GM19324 (cell line): ENCODE results near the gene FBXW7.

Experiments used
- ATAC-seq: cut with Tn5 transposase; IDR thresholded peaks from one replicate; pipeline ENCODE4 v1.9.1; 2021; ENCODE audit warnings: mild to moderate bottlenecking, moderate library complexity; ENCODE audit not compliant: unreplicated experiment, low FRiP score

The FBXW7 gene

GRCh38 chr4:152478461-152479237, 57.2 kb downstream of the FBXW7 start:
- ATAC-seq: no peak

DNA sequence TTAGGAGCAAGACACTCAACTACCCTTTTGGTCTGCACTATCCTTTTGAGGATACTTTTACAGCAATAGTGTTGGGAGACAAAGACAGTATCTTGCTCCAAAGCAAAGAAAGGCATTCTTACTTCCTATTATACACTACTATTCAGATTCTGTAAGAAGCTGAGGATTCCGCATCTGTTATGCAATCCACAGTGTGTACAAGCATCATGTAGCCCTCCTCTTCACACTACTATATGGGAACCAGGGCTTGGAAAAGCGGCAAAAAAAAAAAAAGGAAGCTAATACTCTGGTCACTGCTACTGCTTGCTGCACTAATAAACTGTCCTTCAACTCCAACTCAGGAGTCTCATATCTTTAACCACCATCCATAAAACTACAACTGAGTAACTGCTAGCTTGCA, 59.1 kb downstream of the FBXW7 start:
- ATAC-seq: no peak

GRCh38 chr4:152471251-152471792, 64.6 kb downstream of the FBXW7 start:
- no peak for ATAC-seq

GRCh38 chr4:152468408-152468807, 67.5 kb downstream of the FBXW7 start:
- ATAC-seq: no peak

DNA sequence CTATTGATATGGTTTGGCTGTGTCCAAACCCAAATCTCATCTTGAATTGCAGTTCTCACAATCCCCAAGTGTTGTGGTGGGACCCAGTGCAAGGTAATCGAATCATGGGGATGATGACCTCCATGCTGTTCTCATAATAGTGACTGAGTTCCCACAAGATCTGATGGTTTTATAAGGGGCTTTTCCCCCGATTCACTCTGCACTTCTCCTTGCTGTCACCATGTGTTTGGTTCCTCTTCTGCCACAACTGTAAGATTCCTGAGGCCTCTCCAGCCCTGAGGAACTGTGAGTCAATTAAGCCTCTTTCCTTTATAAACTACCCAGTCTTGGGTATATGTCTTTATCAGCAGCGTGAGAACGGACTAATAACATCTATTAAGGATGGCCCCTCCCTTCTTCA, 68.8 kb downstream of the FBXW7 start:
- ATAC-seq: no peak

DNA sequence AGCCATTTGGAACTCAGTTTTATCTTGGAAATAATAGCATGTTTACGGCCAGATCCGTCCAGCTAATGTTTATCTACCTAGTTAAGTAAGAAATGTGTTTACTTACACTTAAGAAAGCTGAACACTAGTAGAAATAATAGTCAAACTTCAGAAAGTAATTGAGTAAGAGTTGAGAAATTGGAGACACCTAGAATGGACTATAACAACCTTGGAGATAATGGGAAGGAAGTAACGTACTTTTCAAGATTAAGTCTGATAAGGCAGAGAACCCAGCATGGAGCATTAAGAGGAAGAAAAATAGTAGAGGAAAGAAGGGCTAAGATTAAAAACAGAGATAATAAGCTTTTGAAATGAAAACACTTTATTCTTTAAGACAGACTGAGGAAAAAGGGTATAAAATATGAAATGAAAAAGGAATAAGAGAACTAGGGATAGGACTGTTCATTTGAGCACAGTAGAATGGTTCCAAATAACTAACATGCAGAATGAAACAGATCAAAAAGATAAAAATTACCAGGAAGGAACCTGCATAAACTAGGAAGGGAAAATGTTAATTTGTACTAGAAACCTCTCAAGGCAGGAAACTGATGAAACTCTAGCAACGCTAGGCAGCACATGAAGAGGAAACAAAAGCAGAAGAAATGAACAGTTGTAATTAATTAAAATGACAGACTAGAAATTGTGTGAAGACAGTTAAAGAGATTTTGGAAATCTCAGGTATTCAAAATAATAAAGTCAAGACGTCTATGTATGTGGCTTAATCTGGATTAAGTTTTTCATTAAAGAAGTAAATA, 71.7 kb downstream of the FBXW7 start:
- no peak for ATAC-seq

DNA sequence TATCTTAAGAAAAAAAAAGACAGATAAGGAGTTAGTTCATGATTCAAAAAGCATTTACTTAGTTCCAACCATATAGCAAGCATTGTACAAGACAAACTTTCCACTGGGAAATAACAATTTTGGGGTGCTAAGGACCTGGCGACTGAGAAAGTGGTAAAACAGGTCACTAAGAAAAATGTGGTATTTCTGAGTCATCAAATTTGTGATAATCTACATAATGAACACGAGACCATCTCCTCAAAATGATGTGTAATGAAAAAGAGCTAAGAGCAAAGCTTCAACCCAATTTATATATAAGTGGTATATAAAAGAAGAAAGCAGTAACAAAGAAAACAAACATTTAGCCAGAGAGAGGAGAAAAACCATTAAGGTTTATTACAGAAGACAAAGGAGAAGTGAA, 72.3 kb downstream of the FBXW7 start:
- no peak for ATAC-seq

DNA sequence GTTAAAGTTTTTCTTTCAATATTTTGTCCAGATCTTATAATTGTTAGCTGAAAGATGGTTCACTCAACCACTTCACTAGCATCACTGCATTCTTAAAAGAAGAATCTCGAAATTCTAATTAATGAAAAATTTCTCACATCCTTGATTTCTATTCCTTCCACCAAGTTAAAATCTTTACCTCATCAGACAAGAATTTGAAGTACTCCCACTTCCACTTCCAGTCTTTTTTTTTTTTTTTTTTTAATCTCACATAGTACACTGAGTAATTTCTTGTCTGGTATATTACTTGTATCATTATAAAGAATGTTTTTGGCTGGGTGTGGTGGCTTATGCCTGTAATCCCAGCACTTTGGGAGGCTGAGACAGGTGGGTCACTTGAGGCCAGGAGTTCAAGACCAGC, 73.2 kb downstream of the FBXW7 start:
- ATAC-seq: no peak

GRCh38 chr4:152462047-152462446, 73.8 kb downstream of the FBXW7 start:
- ATAC-seq: peak; percentile 65

DNA sequence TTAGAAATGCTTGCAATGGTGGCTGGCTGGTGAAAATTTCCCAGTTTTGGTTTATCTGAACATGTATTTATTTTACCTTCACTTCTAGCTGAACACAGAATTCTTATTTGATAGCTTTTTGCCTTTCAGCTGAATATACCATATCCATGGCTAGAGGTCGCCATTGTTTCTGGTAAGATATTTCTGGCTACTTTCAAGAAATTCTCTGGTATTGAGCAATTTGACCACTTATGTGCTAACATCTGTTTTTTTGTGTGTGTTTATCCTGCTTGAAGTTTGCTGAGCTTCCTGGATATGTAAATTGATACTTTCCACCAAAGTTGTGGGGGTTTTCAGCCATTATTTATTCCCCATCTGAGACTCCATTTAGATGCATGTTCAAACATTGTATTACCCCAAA, 75.4 kb downstream of the FBXW7 start:
- no peak for ATAC-seq

DNA sequence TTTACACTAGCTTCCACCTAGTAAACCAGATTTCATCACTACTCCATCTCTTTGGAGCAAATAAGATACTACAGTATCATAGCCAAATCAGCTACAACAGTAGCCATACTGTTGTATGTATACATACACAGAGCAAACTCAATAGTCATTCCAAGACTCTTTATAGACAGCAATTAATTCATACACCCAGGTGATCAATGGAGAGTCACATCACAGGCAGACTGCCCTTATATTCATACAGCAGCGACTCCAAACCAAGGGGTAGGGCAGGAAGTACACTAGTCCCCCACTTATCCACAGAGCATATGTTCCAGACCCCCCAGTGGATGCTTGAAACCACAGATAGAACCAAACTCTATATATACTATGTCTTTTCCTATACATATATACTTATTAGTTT, 76.6 kb downstream of the FBXW7 start:
- ATAC-seq: no peak

DNA sequence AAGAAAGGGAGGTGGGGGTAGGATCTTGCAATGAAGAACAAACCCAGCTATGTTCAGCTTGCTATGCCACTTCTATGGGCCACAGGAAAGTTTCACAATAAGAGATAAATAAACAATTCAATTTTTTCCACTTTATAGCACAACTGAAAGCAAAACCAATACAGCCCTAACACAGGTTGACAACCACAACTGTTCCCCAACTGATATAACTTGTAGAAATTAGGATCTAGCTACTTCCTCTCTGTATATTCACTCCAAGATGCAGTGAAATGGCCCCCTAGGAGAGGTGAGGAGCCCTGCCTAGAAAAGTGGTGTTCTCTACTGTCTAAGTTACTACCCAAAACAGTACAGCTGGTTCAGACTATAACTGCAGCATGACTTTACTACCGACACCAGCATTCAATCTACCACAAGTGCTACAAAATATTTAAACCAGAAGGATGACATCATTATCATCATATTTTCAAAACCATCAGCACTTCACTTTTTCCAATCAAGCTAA, 77.0 kb downstream of the FBXW7 start:
- ATAC-seq: no peak

DNA sequence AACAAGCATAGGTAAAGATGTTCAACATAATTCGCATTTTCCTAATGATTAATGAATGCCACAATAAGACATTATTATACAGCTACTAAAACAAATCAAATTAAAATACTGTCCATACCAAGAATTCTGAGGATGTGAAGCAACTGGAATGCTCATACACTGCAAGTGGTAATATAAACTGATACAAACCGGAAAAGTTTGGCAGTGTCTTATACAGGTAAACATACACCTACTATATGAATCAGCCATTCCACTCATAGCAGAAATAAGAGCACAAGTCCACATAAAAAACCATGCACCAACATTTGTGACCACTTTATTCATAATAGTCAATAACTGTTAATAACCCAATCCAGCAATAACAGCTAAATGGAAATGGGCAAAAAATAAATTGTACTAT, 79.3 kb downstream of the FBXW7 start:
- ATAC-seq: no peak

- ATAC-seq: no peak
These were observed 80.6 kb downstream of the FBXW7 start for GRCh38 chr4:152455311-152455710.

GRCh38 chr4:152454398-152455011, 81.4 kb downstream of the FBXW7 start:
- no peak for ATAC-seq

GRCh38 chr4:152451496-152451895, 84.4 kb downstream of the FBXW7 start:
- ATAC-seq: no peak

DNA sequence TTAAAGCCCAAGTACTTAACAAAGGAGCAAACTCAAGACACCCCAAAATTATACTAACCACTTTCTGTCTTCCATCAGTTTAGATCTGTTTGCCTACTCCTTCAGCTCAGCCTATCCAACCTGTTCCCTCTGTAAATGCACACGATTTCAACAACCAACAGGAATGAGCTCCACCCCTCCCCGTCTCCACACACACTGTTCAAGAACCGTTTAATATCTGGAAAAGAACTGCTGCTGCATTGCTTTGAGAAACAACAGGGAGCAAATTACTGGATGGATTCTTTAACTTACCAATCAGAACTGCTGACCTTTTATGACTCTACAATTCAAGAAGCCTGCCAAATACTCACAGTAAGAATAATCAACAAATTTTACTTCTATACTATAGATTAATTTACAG, 87.0 kb downstream of the FBXW7 start:
- no peak for ATAC-seq

- ATAC-seq: no peak
These were observed 87.7 kb downstream of the FBXW7 start for GRCh38 chr4:152448038-152448707.

DNA sequence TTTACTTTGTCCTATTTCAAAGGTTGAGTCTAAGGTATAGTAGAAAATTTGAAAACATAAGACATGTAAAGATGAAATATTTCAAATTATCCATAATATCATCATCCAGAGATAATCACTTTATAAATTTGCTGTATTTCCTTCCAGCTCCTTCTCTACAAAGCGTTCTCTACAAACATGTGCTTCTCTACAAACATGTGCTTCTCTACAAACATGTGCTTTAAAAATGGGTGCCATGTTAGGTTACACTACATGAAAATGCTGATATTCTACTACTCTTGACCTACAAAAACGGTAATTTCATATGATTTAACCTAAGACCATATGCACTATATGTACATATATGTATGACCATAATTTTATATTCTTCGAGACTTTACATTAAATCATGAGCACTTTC, 92.0 kb downstream of the FBXW7 start:
- no peak for ATAC-seq

DNA sequence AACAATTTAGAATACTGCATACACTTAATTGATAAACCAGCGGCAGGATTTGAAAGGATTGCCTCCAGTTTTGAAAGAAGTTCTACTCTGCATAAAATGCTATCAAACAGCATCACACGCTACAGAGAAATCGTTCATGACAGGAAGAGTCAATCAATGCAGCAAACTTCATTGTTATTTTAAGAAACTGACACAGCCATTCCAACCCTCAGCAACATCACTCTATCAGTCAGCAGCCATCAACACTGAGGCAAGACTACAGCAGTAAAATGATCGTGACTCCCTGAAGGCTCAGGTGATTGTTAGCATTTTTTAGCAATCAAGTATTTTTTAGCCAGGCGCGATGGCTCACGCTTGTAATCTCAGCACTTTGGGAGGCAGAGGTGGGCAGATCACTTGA, 98.3 kb downstream of the FBXW7 start:
- ATAC-seq: no peak

DNA sequence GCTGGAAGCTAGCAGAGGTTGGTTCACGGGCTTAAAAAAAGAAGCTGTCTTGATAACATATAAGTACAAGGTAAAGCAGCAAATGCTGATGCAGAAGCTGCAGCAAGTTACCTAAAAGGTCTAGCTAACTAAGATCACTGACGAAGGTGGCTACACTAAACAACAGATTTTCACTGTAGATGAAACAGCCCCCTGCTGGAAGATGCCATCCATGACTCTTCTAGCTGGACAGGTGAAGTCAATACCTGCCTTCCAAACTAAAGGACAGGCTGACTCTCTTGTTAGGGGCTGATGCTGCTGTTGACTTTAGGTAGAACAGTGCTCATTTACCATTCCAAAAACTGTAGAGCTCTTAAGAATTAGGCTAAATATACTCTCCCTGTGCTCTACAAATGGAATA, 99.5 kb downstream of the FBXW7 start:
- no peak for ATAC-seq
